Parathyroid adenoma (tissue), 2 donors: ENCODE data around the gene TMEM179.
"Not testable (repeated sequence)": the region's sequence is repeated elsewhere in the genome, so short reads cannot be mapped to it uniquely, and the experiment has no call there.

Source experiments
- H2AFZ ChIP-seq: fragments of 300-600 bp; sonication (generic); one replicate; pipeline ENCODE4 v1.7.0; 2017; ENCODE audit warnings: antibody characterized with exemption, mild to moderate bottlenecking
- H3K27ac ChIP-seq: fragments of 300-600 bp; sonication (generic); one replicate; pipeline ENCODE4 v1.7.0; 2017
- H3K27me3 ChIP-seq: fragments of 300-600 bp; sonication (generic); one replicate; pipeline ENCODE4 v1.7.0; 2017; ENCODE audit warnings: low read length; ENCODE audit not compliant: control insufficient read depth, insufficient read depth
- H3K36me3 ChIP-seq: fragments of 300-600 bp; sonication (generic); one replicate; pipeline ENCODE4 v1.7.0; 2017; ENCODE audit warnings: low read length; ENCODE audit not compliant: control insufficient read depth, insufficient read depth
- H3K4me1 ChIP-seq: fragments of 300-600 bp; sonication (generic); one replicate; pipeline ENCODE4 v1.7.0; 2017; ENCODE audit warnings: control low read depth
- H3K4me2 ChIP-seq: fragments of 300-600 bp; sonication (generic); one replicate; pipeline ENCODE4 v1.7.0; 2017; ENCODE audit warnings: low read length
- H3K4me3 ChIP-seq: fragments of 300-600 bp; sonication (generic); one replicate; pipeline ENCODE4 v1.7.0; 2017; ENCODE audit warnings: low read depth, low read length
- H3K79me2 ChIP-seq: fragments of 300-600 bp; sonication (generic); one replicate; pipeline ENCODE4 v1.7.0; 2017; ENCODE audit warnings: control low read depth
- H3K9ac ChIP-seq: fragments of 300-600 bp; sonication (generic); one replicate; pipeline ENCODE4 v1.7.0; 2017; ENCODE audit warnings: mild to moderate bottlenecking
- H3K9me3 ChIP-seq: fragments of 300-600 bp; sonication (generic); one replicate; pipeline ENCODE4 v1.7.0; 2017; ENCODE audit warnings: low read length; ENCODE audit not compliant: control insufficient read depth
- CTCF ChIP-seq: fragments of 300-600 bp; sonication (generic); IDR thresholded peaks from one replicate; pipeline ENCODE4 v1.7.0; 2017; ENCODE audit warnings: antibody characterized with exemption, mild to moderate bottlenecking
- donor health status: primary hyperparathyroidism.

TMEM179 gene

GRCh38 chr14:104639885-104640548, 35.4 kb upstream of the TMEM179 start:
- Histone ChIP-seq H3K36me3 (no peaks in the 10 kb centered on the region), H3K4me2 (no peak overlapping the region), H3K27me3 (no peaks in the 10 kb centered on the region), H3K4me3 (no peak overlapping the region), H2AFZ (no peak overlapping the region), H3K79me2 (no peaks in the 10 kb centered on the region), H3K27ac (no peak overlapping the region), H3K9me3 (peaks cover 3% of the 10 kb centered on the region), H3K9ac (no peak overlapping the region), H3K4me1 (no peaks in the 10 kb centered on the region)
- peak; percentile 93 for TF ChIP-seq CTCF

- Histone ChIP-seq H3K27me3 (no peaks in the 10 kb centered on the region), H2AFZ (no peak overlapping the region), H3K79me2 (no peaks in the 10 kb centered on the region), H3K9ac (no peak overlapping the region), H3K4me2 (no peak overlapping the region), H3K36me3 (no peaks in the 10 kb centered on the region), H3K4me1 (no peaks in the 10 kb centered on the region), H3K4me3 (no peak overlapping the region), H3K9me3 (no peaks in the 10 kb centered on the region), H3K27ac (no peak overlapping the region)
- TF ChIP-seq CTCF: no peak
Observed at GRCh38 chr14:104639471-104639870, 34.9 kb upstream of the TMEM179 start.

GRCh38 chr14:104638927-104639450, 34.4 kb upstream of the TMEM179 start:
- no peak overlapping the region for H3K9ac ChIP-seq
- H3K36me3 ChIP-seq: no peaks in the 10 kb centered on the region
- H3K9me3 ChIP-seq: no peaks in the 10 kb centered on the region
- no peak overlapping the region for H2AFZ ChIP-seq
- no peak for TF ChIP-seq CTCF
- H3K79me2 ChIP-seq: no peaks in the 10 kb centered on the region
- no peak overlapping the region for H3K4me2 ChIP-seq
- H3K27me3 ChIP-seq: no peaks in the 10 kb centered on the region
- no peak overlapping the region for H3K4me3 ChIP-seq
- no peak overlapping the region for H3K27ac ChIP-seq
- H3K4me1 ChIP-seq: no peaks in the 10 kb centered on the region

DNA sequence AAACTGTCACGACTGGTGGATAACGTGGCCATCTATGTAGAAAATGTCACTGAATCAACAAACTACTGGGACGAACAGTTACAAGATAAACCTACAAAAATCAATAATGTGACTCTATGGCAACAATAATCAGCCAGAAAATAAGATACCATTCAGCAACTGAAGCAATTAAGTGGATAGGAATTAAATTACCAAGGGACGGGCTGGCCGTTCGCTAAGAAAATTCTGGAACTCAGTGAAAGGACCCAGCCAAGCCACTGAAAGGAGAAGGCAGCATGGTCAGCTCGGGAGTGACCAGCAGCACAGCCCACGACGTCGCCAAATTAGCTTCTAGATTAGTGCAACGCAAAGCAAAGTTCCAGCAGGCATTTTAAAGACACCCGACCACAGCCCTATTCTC, 33.6 kb upstream of the TMEM179 start:
- Histone ChIP-seq H3K4me2 (no peak overlapping the region), H3K9me3 (no peaks in the 10 kb centered on the region), H3K9ac (no peak overlapping the region), H3K36me3 (no peaks in the 10 kb centered on the region), H3K4me3 (no peak overlapping the region), H3K79me2 (no peaks in the 10 kb centered on the region), H3K27me3 (no peaks in the 10 kb centered on the region), H3K4me1 (no peaks in the 10 kb centered on the region), H2AFZ (no peak overlapping the region), H3K27ac (no peak overlapping the region)
- no peak for TF ChIP-seq CTCF

GRCh38 chr14:104637546-104638003, 33.0 kb upstream of the TMEM179 start:
- Histone ChIP-seq H3K79me2 (no peaks in the 10 kb centered on the region), H3K4me1 (no peaks in the 10 kb centered on the region), H2AFZ (no peak overlapping the region), H3K27ac (no peak overlapping the region), H3K9me3 (no peaks in the 10 kb centered on the region), H3K4me2 (no peak overlapping the region), H3K9ac (no peak overlapping the region), H3K27me3 (no peaks in the 10 kb centered on the region), H3K4me3 (no peak overlapping the region), H3K36me3 (no peaks in the 10 kb centered on the region)
- TF ChIP-seq CTCF: no peak

DNA sequence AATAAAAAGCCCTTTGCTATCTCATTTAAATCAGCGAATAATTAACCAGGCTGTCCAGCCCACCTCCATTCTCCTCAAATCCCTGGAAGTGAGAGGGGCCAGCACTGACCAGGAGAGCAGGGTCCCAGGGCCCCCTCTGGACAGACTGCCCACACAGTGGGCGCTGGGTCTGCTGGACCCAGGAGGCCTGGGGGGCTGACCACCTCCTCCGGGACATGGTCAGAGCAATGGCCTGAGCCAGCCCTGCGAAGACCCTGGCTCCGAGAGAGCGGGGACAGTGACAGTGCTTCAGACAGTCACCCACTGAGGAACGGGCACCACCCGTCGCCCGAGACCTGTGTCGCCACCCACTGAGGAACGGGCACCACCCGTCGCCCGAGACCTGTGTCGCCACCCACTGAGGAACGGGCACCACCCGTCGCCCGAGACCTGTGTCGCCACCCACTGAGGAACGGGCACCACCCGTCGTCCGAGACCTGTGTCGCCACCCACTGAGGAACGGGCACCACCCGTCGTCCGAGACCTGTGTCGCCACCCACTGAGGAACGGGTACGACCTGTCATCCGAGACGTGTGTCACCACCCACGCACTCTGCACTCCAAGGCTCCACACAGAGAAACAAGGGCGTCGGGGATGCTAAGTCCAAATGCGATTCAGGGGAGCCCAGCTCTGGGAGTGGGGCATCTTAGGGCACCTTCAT, 32.4 kb upstream of the TMEM179 start:
- H3K9me3 ChIP-seq, H3K79me2 ChIP-seq, H3K4me2 ChIP-seq, H3K9ac ChIP-seq, H3K27ac ChIP-seq, H3K4me1 ChIP-seq, H2AFZ ChIP-seq, H3K27me3 ChIP-seq, H3K4me3 ChIP-seq, H3K36me3 ChIP-seq: not testable (repeated sequence)
